NB4 (cell line): Measurements from ENCODE around the gene ICE2.
"Not testable (repeated sequence)": the region's sequence is repeated elsewhere in the genome, so short reads cannot be mapped to it uniquely, and the experiment has no call there.

Source experiments
- DNase-seq: peaks from one replicate; pipeline ENCODE4 v3.0.0; 2010; ENCODE audit warnings: low read depth
- H3K4me3 ChIP-seq: one replicate; pipeline ENCODE4 v1.5.1; 2011; ENCODE audit warnings: mild to moderate bottlenecking, low read depth, low read length, moderate library complexity
- MYC ChIP-seq: IDR thresholded peaks from 2 replicates; pipeline ENCODE4 v1.6.1; 2011; ENCODE audit warnings: low read depth, low read length
- POLR2A ChIP-seq: IDR thresholded peaks from 2 replicates; pipeline ENCODE4 v1.6.1; 2011; ENCODE audit warnings: mild to moderate bottlenecking; ENCODE audit not compliant: insufficient read length; ENCODE audit errors: extremely low read depth
- TF ChIP-seq, protein P1 (sequence below): IDR thresholded peaks from one replicate; pipeline ENCODE4 v1.5.1; 2012; ENCODE audit warnings: low read depth, low read length
- TF ChIP-seq, protein P2 (sequence below): IDR thresholded peaks from 2 replicates; pipeline ENCODE4 v1.6.1; 2011; ENCODE audit warnings: low read depth, low read length

Gene ICE2

DNA sequence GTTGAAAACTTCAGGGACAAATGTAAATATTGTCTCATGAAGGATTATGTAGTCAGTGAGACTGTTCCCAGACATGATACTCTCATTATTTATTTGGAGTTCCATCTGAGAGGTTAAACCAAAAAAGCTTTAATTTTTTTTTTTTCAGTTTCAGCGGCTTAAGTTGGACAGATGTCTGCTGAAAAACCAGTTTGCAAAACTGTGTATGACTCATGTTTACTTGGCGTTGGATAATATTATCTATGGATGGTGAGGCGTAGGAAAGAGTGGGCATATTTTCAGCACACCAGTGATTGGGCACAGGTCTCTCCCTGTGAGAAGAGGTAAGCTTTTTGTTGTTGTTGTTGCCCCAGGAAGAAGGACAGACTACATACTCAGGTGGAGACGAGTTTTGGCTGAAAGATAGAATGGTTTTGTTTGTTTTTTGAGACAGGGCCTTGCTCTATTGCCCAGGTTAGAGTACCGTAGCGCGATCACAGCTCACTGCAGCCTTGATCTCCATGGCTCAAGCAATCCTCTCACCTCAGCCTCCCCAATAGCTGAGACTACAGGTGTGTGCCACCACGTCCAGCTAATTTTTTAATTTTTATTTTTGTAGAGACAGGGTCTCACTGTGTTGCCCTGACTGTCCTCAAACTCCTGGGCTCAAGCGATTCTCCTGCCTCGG is 64.8 kb downstream of the ICE2 start:
- TF ChIP-seq MYC (no peak), POLR2A (no peak)
- TF ChIP-seq, protein P1, sequence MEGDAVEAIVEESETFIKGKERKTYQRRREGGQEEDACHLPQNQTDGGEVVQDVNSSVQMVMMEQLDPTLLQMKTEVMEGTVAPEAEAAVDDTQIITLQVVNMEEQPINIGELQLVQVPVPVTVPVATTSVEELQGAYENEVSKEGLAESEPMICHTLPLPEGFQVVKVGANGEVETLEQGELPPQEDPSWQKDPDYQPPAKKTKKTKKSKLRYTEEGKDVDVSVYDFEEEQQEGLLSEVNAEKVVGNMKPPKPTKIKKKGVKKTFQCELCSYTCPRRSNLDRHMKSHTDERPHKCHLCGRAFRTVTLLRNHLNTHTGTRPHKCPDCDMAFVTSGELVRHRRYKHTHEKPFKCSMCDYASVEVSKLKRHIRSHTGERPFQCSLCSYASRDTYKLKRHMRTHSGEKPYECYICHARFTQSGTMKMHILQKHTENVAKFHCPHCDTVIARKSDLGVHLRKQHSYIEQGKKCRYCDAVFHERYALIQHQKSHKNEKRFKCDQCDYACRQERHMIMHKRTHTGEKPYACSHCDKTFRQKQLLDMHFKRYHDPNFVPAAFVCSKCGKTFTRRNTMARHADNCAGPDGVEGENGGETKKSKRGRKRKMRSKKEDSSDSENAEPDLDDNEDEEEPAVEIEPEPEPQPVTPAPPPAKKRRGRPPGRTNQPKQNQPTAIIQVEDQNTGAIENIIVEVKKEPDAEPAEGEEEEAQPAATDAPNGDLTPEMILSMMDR: no peak
- TF ChIP-seq, protein P2, sequence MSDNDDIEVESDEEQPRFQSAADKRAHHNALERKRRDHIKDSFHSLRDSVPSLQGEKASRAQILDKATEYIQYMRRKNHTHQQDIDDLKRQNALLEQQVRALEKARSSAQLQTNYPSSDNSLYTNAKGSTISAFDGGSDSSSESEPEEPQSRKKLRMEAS: no peak
- no peak for DNase-seq
- no peak overlapping the region for H3K4me3 ChIP-seq

DNA sequence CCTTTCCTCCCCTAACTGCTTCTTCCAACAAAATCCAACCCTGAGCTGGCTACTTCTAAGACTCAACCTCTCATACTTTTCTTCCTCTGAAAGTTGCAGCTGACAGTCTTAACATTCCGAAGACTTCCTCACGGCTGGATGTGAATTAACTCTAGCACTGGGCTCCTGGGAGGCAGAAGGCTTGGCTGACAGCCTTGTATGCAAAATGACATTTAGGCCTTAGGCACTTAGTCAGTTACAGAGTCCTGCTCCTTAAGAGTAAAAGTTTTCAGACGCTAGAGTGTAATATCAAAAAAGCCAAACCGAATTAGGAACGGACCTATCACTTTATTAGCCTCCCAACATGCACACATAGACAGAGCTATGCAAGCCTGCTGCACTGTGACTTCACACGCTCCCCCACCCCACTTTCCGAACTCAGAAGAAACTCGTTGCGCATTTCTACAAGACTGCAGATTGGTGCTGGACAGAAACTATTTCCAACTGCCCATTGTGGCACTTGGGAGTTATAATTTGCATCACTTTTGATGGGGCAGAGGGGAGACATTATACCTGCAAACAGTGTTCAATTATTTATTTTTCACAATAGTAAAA is 65.6 kb downstream of the ICE2 start:
- H3K4me3 ChIP-seq: no peak overlapping the region
- TF ChIP-seq, protein P1: no peak
- TF ChIP-seq MYC (no peak), POLR2A (no peak)
- TF ChIP-seq, protein P2: no peak
- DNase-seq: no peak

DNA sequence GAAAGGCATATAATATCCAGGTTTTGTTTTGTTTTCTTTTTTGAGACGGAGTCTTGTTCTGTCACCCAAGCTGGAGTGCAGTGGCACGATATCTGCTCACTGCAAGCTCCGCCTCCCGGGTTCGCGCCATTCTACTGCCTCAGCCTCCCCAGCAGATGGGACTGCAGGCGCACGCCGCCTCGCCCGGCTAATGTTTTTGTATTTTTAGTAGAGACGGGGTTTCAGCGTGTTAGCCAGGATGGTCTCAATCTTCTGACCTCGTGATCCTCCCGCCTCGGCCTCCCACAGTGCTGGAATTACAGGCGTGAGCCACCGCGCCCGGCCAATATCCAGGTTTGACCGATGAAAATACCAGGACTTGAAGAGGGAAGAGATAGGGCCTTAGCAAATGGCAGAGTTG is 66.1 kb downstream of the ICE2 start:
- DNase-seq, H3K4me3 ChIP-seq: not testable (repeated sequence)

DNA sequence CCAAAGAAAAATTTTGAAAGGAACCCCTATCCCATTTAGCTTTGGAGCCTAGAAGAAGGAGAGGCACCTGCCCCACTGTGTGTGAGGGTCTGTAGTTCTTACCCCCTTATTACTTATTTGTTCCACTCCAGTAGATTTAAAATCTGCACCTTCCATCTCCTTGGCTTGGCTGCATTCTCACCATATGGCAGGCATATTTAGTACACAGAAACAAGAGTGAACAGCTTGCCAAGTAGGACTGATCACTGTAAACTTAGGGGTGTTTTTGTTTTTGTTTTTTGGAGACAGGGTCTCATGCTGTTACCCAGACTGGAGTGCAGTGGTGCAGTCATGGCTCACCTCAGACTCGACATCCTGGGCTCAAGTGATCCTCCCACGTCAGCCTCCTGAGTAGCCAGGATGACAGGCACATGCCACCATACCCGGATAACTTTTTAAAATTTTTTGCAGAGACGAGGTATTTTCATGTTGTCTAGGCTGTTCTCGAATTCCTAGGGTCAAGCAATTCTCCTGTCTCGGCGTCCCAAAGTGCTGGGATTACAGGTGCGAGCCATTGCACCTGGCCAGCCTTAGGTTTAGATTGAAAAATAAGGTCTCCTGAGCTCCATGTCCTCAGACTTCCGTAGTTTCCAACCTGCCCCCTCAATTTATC is 67.0 kb downstream of the ICE2 start:
- H3K4me3 ChIP-seq: no peak overlapping the region
- TF ChIP-seq MYC (no peak), POLR2A (no peak)
- TF ChIP-seq, protein P1: no peak
- TF ChIP-seq, protein P2: no peak
- DNase-seq: no peak

DNA sequence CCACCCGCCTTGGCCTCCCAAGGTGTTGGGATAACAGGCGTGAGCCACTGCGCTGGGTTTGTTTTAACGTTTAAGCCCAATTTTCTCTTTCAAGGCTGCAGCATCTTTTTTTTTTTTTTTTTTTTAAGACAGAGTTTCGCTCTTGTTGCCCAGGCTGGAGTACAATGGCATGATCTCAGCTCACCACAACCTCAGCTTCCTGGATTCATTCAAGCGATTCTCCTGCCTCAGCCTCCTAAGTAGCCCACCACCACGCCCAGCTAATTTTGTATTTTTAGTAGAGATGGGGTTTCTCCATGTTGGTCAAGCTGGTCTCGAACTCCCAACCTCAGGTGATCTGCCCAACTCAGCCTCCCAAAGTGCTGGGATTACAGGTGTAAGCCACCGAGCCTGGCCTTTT is 68.6 kb downstream of the ICE2 start:
- not testable (repeated sequence) for H3K4me3 ChIP-seq, DNase-seq

DNA sequence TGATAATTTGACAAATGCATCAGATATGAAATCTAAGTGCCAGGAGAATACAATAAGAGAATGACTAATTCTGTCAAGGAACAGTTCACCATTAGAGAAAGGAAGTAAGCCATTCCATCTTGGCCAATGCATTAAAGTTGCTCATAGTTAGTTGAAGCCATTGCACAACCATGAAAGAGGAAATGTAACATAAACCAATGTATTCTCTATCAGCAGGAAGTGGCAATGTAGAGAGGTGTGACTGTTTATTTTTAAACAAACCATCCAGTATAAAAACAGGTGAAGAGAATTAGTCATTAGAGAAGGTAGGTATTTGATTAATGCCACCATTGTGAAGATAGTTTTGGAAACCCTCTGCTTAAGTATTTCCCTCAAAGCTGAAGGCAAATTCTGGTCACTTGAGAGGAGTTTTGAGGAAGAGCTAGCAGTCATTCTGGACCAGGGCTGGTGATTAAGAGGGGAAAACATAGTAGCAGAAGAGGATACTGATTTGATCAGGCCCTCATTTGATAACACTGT is 70.4 kb downstream of the ICE2 start:
- H3K4me3 ChIP-seq: no peak overlapping the region
- DNase-seq: peak; percentile 85
- TF ChIP-seq, protein P2: peak; percentile 42; the same call in 1 of the 2 replicates
- TF ChIP-seq, protein P1: no peak
- no peak for TF ChIP-seq MYC

DNA sequence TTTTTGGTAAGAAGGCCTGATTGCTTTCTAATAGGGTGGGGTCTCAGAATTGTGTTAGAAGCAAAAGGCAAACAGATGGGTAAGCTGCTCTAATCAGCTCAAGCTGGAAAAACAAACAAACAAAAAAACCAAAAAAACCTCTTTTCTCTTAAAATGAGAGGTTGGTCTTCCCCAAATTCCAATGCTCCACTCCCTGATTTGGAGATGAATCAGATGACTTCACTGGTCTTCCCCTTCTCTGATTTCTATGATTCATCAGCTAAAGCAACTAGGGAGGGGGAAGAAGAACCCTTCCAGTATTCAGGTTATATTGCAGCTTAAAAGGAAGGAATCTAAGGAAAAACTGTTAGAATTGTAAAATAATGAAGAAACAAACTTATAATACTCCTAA is 71.5 kb downstream of the ICE2 start:
- TF ChIP-seq POLR2A (no peak), MYC (no peak)
- TF ChIP-seq, protein P1: no peak
- TF ChIP-seq, protein P2: no peak
- no peak overlapping the region for H3K4me3 ChIP-seq
- no peak for DNase-seq
